ENCODE measurements around the gene DCTN4. TPM values are rescaled to one million over a fixed set of nuclear protein-coding genes. Genes with fewer than 3 reads are reported as not detected.
A peak's percentile ranks its signal among the peaks of the same experiment; 100 is the strongest.

Gene DCTN4
- total RNA-seq, 1 experiment from 2014 or later = 51.9 TPM

DNA sequence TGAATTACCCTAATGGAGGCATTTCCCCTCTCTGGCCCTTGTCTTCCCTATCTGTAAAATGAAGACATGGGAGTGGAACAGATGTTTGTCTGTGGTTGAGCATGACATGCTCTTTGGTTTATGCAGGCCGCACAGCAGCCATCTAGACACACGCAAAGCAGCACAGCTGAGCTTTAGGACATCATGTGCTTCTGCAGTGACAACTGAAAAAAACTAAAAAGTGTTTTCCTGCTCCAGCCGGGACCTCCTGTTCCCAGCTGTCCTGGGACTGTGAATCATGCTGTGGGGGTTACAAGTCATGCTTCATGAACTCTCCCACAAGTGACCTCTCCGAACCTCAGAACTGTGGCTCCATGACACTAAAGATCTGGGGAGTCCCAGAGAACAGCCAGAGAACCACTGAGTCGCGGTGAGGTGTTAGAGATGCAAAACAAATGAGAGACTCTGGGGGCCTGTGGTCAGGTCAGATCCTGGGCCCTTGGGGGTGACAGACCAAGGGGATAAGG is 21.4 kb upstream of the DCTN4 start:
- Mint-ChIP-seq H3K4me1 (ENCODE audit: low read depth, unreplicated experiment) (peaks cover 46% of the 10 kb centered on the region), H3K27ac (ENCODE audit: unreplicated experiment) (no peak overlapping the region)

DNA sequence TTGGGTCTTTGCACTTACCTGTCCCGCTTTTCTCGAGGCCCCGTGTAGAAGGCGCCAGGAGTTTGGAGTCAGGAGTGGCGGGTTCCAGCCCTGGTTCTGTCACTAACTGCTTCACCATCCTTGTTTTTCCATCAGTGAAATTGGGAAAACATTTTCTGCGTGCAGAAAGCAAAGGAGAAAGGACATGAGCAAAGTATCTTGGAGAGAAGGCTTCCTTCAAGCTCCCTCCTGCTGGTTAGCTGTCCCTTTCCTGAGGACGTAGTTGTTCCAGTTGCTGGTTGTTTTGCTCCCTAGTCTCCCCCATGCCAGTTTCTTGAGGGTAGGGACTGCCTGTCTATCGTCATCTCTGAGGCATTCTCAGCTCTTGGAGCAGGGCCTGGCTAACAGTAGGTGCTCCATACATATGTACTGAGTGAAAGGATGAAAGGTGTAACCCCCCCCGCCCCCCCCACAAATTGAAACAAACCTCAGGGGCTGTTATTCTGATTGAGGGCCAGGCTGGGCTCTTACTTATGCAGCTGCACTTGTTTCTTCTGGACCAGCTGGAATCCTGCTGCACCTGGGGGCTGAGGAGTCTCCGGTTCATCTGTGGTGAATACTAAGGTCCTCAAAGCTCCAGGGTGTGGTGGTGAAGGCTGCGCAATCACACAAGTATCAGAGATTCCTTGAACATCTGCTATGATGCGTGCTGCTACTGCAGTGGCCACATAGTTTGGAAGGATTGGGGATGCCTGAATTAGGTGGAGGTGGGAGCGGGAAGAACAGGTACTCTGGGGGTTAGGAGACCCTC is 20.8 kb upstream of the DCTN4 start:
- CTCF ChIA-PET = interaction anchor here (0.6 to 1.2 kb wide), 3 partner anchors 21 to 473 kb away, joined by 3 to 4 read pairs (median 3); partner anchors contain the start of genes ANXA6 and GM2A
- intact Hi-C loops (cut with micrococcal nuclease; ENCODE audit: unreplicated experiment) = loop anchor here (1.0 kb wide), 1 partner anchor 218 kb away; no protein-coding TSS in a partner anchor
- DNase-seq = no peak
- TF ChIP-seq, protein P1, sequence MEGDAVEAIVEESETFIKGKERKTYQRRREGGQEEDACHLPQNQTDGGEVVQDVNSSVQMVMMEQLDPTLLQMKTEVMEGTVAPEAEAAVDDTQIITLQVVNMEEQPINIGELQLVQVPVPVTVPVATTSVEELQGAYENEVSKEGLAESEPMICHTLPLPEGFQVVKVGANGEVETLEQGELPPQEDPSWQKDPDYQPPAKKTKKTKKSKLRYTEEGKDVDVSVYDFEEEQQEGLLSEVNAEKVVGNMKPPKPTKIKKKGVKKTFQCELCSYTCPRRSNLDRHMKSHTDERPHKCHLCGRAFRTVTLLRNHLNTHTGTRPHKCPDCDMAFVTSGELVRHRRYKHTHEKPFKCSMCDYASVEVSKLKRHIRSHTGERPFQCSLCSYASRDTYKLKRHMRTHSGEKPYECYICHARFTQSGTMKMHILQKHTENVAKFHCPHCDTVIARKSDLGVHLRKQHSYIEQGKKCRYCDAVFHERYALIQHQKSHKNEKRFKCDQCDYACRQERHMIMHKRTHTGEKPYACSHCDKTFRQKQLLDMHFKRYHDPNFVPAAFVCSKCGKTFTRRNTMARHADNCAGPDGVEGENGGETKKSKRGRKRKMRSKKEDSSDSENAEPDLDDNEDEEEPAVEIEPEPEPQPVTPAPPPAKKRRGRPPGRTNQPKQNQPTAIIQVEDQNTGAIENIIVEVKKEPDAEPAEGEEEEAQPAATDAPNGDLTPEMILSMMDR (IDR thresholded peaks at IDR 0.05; ENCODE audit: unreplicated experiment) = no peak
- no peaks in the 10 kb centered on the region for H3K27me3 Mint-ChIP-seq (ENCODE audit: unreplicated experiment)
- H3K9me3 Mint-ChIP-seq (ENCODE audit: low read depth, unreplicated experiment) = no peaks in the 10 kb centered on the region
- H3K4me3 Mint-ChIP-seq (ENCODE audit: low read depth, unreplicated experiment) = peak overlapping the region; percentile 98
- H3K4me1 Mint-ChIP-seq (ENCODE audit: low read depth, unreplicated experiment) = peaks cover 41% of the 10 kb centered on the region
- TSS peak; percentile 17 for BruUV-seq (replicated peaks)
- H3K36me3 Mint-ChIP-seq (ENCODE audit: insufficient read depth, unreplicated experiment) = peaks cover 30% of the 10 kb centered on the region
- peak overlapping the region; percentile 69 for H3K27ac Mint-ChIP-seq (ENCODE audit: unreplicated experiment)

More for the DNA sequence above, 21.4 kb upstream of the DCTN4 start:
- peaks cover 30% of the 10 kb centered on the region for H3K36me3 Mint-ChIP-seq (ENCODE audit: insufficient read depth, unreplicated experiment)
- H3K4me3 Mint-ChIP-seq (ENCODE audit: low read depth, unreplicated experiment) = no peak overlapping the region
- TF ChIP-seq, protein P1 (IDR thresholded peaks at IDR 0.05; ENCODE audit: unreplicated experiment) = no peak
- no peak for DNase-seq
- intact Hi-C loops (cut with micrococcal nuclease; ENCODE audit: unreplicated experiment) = no loop called here
- CTCF ChIA-PET = interaction anchor here (0.6 kb wide), 2 partner anchors 20 to 377 kb away, joined by 3 read pairs; partner anchors contain the start of gene ANXA6
- BruUV-seq (replicated peaks) = no TSS peak
- H3K27me3 Mint-ChIP-seq (ENCODE audit: unreplicated experiment) = no peaks in the 10 kb centered on the region
- H3K9me3 Mint-ChIP-seq (ENCODE audit: low read depth, unreplicated experiment) = no peaks in the 10 kb centered on the region

DNA sequence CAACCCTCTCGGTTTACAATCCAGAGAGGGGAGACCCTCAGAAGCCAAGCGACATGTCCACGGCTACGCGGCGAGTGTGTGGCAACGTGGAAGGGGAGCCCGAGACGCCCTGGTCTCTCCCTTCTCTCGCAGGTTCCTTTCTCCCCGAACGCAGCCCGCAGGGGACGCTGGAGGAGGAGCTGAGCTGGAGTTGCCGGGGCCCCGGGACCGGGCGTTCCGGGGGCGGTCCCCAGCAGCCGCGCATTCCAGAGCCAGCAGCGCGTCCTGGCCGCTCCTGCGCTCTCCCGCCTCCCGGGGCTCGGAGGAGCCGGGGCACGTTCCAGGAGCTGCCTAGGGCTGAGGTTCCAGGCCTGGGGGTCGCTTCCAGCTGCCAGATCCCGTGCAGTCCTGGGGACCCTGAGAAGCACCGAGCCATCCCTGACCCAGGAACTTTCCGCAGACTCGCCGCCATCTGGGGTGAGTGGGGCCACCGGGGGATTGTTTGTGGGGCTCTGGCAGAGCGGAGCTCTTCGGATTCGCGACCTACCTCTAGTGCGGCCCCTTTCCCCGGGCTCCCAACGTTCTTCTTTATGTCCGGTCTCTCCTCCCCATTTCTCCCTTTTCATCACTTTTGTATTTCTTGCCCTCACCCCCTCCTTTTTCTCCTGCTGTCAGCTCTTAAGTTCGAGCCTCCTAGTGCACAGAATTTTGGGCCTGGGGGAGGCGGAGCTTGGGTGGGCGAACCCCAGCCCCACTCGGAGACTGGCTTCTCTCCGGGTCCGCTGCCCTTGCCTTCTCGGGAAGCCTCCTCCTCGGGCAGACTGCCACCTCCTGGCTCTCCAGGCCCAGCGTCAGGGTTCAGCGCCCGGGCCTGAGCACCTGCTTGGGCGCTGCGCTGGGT is 19.9 kb upstream of the DCTN4 start, which contains the start of gene SMIM3:
TSS of gene SMIM3 (plus strand) at position 241 of the 880 bp plus-strand sequence. CDS start 16,684 bp downstream, outside the sequence.
- Mint-ChIP-seq H3K27ac (ENCODE audit: unreplicated experiment) (peak within 1 kb of the TSS; percentile 69), H3K4me3 (ENCODE audit: low read depth, unreplicated experiment) (peak within 1 kb of the TSS; percentile 98), H3K4me1 (ENCODE audit: low read depth, unreplicated experiment) (peaks cover 33% of the 10 kb centered on the region), H3K36me3 (ENCODE audit: insufficient read depth, unreplicated experiment) (peaks cover 30% of the 10 kb centered on the region), H3K9me3 (ENCODE audit: low read depth, unreplicated experiment) (no peaks in the 10 kb centered on the region), H3K27me3 (ENCODE audit: unreplicated experiment) (no peaks in the 10 kb centered on the region)
- intact Hi-C loops (cut with micrococcal nuclease; ENCODE audit: unreplicated experiment) = loop anchor here (1.0 kb wide), 1 partner anchor 217 kb away; no protein-coding TSS in a partner anchor
- CTCF ChIA-PET = interaction anchor here (0.9 to 1.6 kb wide), 5 partner anchors 11 to 474 kb away, joined by 4 to 10 read pairs (median 5); partner anchors contain the start of genes DCTN4, GM2A and RBM22
- peak; percentile 83 for DNase-seq
- no TSS peak for BruUV-seq (replicated peaks)
- TF ChIP-seq, protein P1 (IDR thresholded peaks at IDR 0.05; ENCODE audit: unreplicated experiment) = no peak

DNA sequence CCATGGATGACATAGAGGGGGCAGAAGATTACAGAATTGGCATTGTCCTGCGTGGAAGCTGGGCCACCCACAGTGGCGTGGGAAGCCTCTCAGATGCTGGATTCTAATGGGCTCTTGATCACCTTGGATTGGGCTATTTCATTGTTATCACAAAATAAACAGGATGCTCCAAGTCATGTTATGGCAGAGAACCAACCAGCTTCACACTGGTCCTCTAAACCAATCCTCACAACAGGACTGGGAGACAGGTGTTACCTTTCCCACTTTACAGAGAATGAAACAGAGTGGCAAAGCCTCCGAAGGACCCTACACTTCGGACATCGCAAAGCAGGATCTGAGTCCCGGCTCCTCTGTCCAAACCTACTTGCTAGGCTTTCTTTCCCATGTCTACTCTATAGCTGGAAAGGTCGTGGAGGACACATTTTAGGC is 19.3 kb upstream of the DCTN4 start:
- Mint-ChIP-seq H3K36me3 (ENCODE audit: insufficient read depth, unreplicated experiment) (peaks cover 24% of the 10 kb centered on the region), H3K4me3 (ENCODE audit: low read depth, unreplicated experiment) (peak overlapping the region; percentile 98), H3K27ac (ENCODE audit: unreplicated experiment) (no peak overlapping the region), H3K4me1 (ENCODE audit: low read depth, unreplicated experiment) (peaks cover 27% of the 10 kb centered on the region), H3K9me3 (ENCODE audit: low read depth, unreplicated experiment) (no peaks in the 10 kb centered on the region), H3K27me3 (ENCODE audit: unreplicated experiment) (no peaks in the 10 kb centered on the region)
- no peak for DNase-seq
- CTCF ChIA-PET = interaction anchor here (0.5 to 1.6 kb wide), 8 partner anchors 12 to 641 kb away, joined by 3 to 10 read pairs (median 4); partner anchors contain the start of genes DCTN4, GM2A and RBM22
- no TSS peak for BruUV-seq (replicated peaks)
- TF ChIP-seq, protein P1 (IDR thresholded peaks at IDR 0.05; ENCODE audit: unreplicated experiment) = no peak
- intact Hi-C loops (cut with micrococcal nuclease; ENCODE audit: unreplicated experiment) = no loop called here
